Measurements from ENCODE around the gene ANO1.

The ANO1 gene

GRCh38 chr11:70161043-70161625, 83.0 kb downstream of the ANO1 start:
- no peaks in the 10 kb centered on the region for H3K9me3 Mint-ChIP-seq
- ATAC-seq (replicated peaks): no peak
- H3K27me3 Mint-ChIP-seq: peaks cover 0 to 5% of the 10 kb centered on the region in 2 donors
- no peak overlapping the region for H3K4me3 Mint-ChIP-seq
- no peaks in the 10 kb centered on the region for H3K4me1 Mint-ChIP-seq
- H3K27ac Mint-ChIP-seq: no peak overlapping the region
- no peaks in the 10 kb centered on the region for H3K36me3 Mint-ChIP-seq
- DNase-seq: no peak

GRCh38 chr11:70164705-70165104, 86.6 kb downstream of the ANO1 start:
- Mint-ChIP-seq H3K27me3 (peaks cover 22 to 30% of the 10 kb centered on the region in 2 donors), H3K4me1 (no peaks in the 10 kb centered on the region), H3K4me3 (no peak overlapping the region), H3K27ac (no peak overlapping the region), H3K36me3 (no peaks in the 10 kb centered on the region), H3K9me3 (peaks cover 0 to 2% of the 10 kb centered on the region in 2 donors)
- DNase-seq (no peak), ATAC-seq (replicated peaks) (no peak)

GRCh38 chr11:70167120-70167519, 89.0 kb downstream of the ANO1 start:
- Mint-ChIP-seq H3K9me3 (peaks cover 0 to 2% of the 10 kb centered on the region in 2 donors), H3K4me3 (no peak overlapping the region), H3K27ac (no peak overlapping the region), H3K27me3 (peaks cover 27 to 40% of the 10 kb centered on the region in 2 donors), H3K4me1 (no peaks in the 10 kb centered on the region), H3K36me3 (no peaks in the 10 kb centered on the region)
- no peak for ATAC-seq (replicated peaks)
- no peak for DNase-seq

- no peak for DNase-seq
- ATAC-seq (replicated peaks): no peak
- H3K9me3 Mint-ChIP-seq: peaks cover 0 to 2% of the 10 kb centered on the region in 2 donors
- no peak overlapping the region for H3K27ac Mint-ChIP-seq
- H3K4me1 Mint-ChIP-seq: no peaks in the 10 kb centered on the region
- no peak overlapping the region for H3K4me3 Mint-ChIP-seq
- no peaks in the 10 kb centered on the region for H3K36me3 Mint-ChIP-seq
- H3K27me3 Mint-ChIP-seq: peaks cover 27 to 40% of the 10 kb centered on the region in 2 donors
Observed at GRCh38 chr11:70167723-70168404, 89.7 kb downstream of the ANO1 start.

- peaks cover 0 to 2% of the 10 kb centered on the region in 2 donors for H3K9me3 Mint-ChIP-seq
- no peak overlapping the region for H3K27ac Mint-ChIP-seq
- DNase-seq (no peak), ATAC-seq (replicated peaks) (no peak)
- no peaks in the 10 kb centered on the region for H3K4me1 Mint-ChIP-seq
- H3K4me3 Mint-ChIP-seq: no peak overlapping the region
- H3K36me3 Mint-ChIP-seq: no peaks in the 10 kb centered on the region
- H3K27me3 Mint-ChIP-seq: peaks cover 27 to 40% of the 10 kb centered on the region in 2 donors
Observed at GRCh38 chr11:70168405-70168754, 90.3 kb downstream of the ANO1 start.

GRCh38 chr11:70169127-70169526, 91.0 kb downstream of the ANO1 start:
- H3K27ac Mint-ChIP-seq: no peak overlapping the region
- H3K9me3 Mint-ChIP-seq: peaks cover 0 to 2% of the 10 kb centered on the region in 2 donors
- DNase-seq (no peak), ATAC-seq (replicated peaks) (no peak)
- no peak overlapping the region for H3K4me3 Mint-ChIP-seq
- peaks cover 27 to 40% of the 10 kb centered on the region in 2 donors for H3K27me3 Mint-ChIP-seq
- no peaks in the 10 kb centered on the region for H3K4me1 Mint-ChIP-seq
- no peaks in the 10 kb centered on the region for H3K36me3 Mint-ChIP-seq

GRCh38 chr11:70169632-70170031, 91.5 kb downstream of the ANO1 start:
- Mint-ChIP-seq H3K27me3 (peaks cover 27 to 40% of the 10 kb centered on the region in 2 donors), H3K4me3 (no peak overlapping the region), H3K9me3 (peaks cover 0 to 2% of the 10 kb centered on the region in 2 donors), H3K27ac (no peak overlapping the region), H3K36me3 (no peaks in the 10 kb centered on the region), H3K4me1 (no peaks in the 10 kb centered on the region)
- ATAC-seq (replicated peaks) (no peak), DNase-seq (no peak)

GRCh38 chr11:70170596-70171210, 92.6 kb downstream of the ANO1 start:
- ATAC-seq (replicated peaks) (no peak), DNase-seq (no peak)
- Mint-ChIP-seq H3K27ac (no peak overlapping the region), H3K4me3 (no peak overlapping the region), H3K27me3 (peaks cover 27 to 40% of the 10 kb centered on the region in 2 donors), H3K9me3 (peaks cover 0 to 2% of the 10 kb centered on the region in 2 donors), H3K36me3 (no peaks in the 10 kb centered on the region), H3K4me1 (no peaks in the 10 kb centered on the region)

GRCh38 chr11:70173018-70173417, 94.9 kb downstream of the ANO1 start:
- DNase-seq (no peak), ATAC-seq (replicated peaks) (no peak)
- Mint-ChIP-seq H3K4me1 (no peaks in the 10 kb centered on the region), H3K27ac (no peak overlapping the region), H3K27me3 (peaks cover 14 to 23% of the 10 kb centered on the region in 2 donors), H3K36me3 (no peaks in the 10 kb centered on the region), H3K4me3 (no peak overlapping the region), H3K9me3 (peaks cover 0 to 2% of the 10 kb centered on the region in 2 donors)

- H3K4me3 Mint-ChIP-seq: no peak overlapping the region
- peaks cover 6 to 10% of the 10 kb centered on the region in 2 donors for H3K27me3 Mint-ChIP-seq
- no peaks in the 10 kb centered on the region for H3K4me1 Mint-ChIP-seq
- ATAC-seq (replicated peaks): no peak
- DNase-seq: no peak
- H3K36me3 Mint-ChIP-seq: no peaks in the 10 kb centered on the region
- H3K27ac Mint-ChIP-seq: no peak overlapping the region
- no peaks in the 10 kb centered on the region for H3K9me3 Mint-ChIP-seq
Observed at GRCh38 chr11:70174547-70175235, 96.6 kb downstream of the ANO1 start.

- peaks cover 4 to 8% of the 10 kb centered on the region in 2 donors for H3K27me3 Mint-ChIP-seq
- no peak for DNase-seq
- no peak for ATAC-seq (replicated peaks)
- no peaks in the 10 kb centered on the region for H3K9me3 Mint-ChIP-seq
- no peaks in the 10 kb centered on the region for H3K4me1 Mint-ChIP-seq
- no peak overlapping the region for H3K27ac Mint-ChIP-seq
- H3K36me3 Mint-ChIP-seq: no peaks in the 10 kb centered on the region
- no peak overlapping the region for H3K4me3 Mint-ChIP-seq
Observed at GRCh38 chr11:70175236-70175698, 97.2 kb downstream of the ANO1 start.

GRCh38 chr11:70176940-70177689, 99.0 kb downstream of the ANO1 start:
- ATAC-seq (replicated peaks): peak; percentile 50 to 64
- H3K9me3 Mint-ChIP-seq: no peaks in the 10 kb centered on the region
- H3K4me3 Mint-ChIP-seq: no peak overlapping the region
- no peaks in the 10 kb centered on the region for H3K36me3 Mint-ChIP-seq
- H3K4me1 Mint-ChIP-seq: no peaks in the 10 kb centered on the region
- H3K27me3 Mint-ChIP-seq: peaks cover 0 to 5% of the 10 kb centered on the region in 2 donors
- no peak overlapping the region for H3K27ac Mint-ChIP-seq
- peak; percentile 34 for DNase-seq

- peaks cover 9 to 20% of the 10 kb centered on the region in 2 donors for H3K27me3 Mint-ChIP-seq
- no peaks in the 10 kb centered on the region for H3K9me3 Mint-ChIP-seq
- H3K4me3 Mint-ChIP-seq: no peak overlapping the region
- DNase-seq: no peak
- no peak for ATAC-seq (replicated peaks)
- no peak overlapping the region for H3K27ac Mint-ChIP-seq
- H3K36me3 Mint-ChIP-seq: no peaks in the 10 kb centered on the region
- no peaks in the 10 kb centered on the region for H3K4me1 Mint-ChIP-seq
Observed at GRCh38 chr11:70180906-70181305, 102.8 kb downstream of the ANO1 start.

GRCh38 chr11:70182266-70182665, 104.1 kb downstream of the ANO1 start:
- Mint-ChIP-seq H3K9me3 (no peaks in the 10 kb centered on the region), H3K36me3 (no peaks in the 10 kb centered on the region)
- ATAC-seq (replicated peaks): no peak

More at GRCh38 chr11:70182266-70182665, 104.1 kb downstream of the ANO1 start:
- Mint-ChIP-seq H3K27me3 (peaks cover 13 to 25% of the 10 kb centered on the region in 2 donors), H3K4me1 (no peaks in the 10 kb centered on the region), H3K4me3 (no peak overlapping the region), H3K27ac (no peak overlapping the region)
- no peak for DNase-seq
